Endothelial cell of umbilical vein (primary cell): ENCODE measurements around the gene DIPK1A. TPM values are rescaled to one million over a fixed set of nuclear protein-coding genes. Genes with fewer than 3 reads are reported as not detected.

ENCODE experiments used
- BruUV-seq: library from RNA; stranded (reverse); fragments of 400-500 nt; replicated peaks from 2 replicates; lab custom pipeline; 2021; lab: Mats Ljungman, UMichigan
- CTCF ChIA-PET: fragments of 300-600, 350-600 bp; sonication (Branson Sonifier 250); formaldehyde crosslinking; loops from one replicate; lab custom pipeline; 2021; ENCODE audit warnings: antibody characterized with exemption, inconsistent platforms; lab: Charles Lee
- POLR2A ChIA-PET: fragments of 300-600, 350-600 bp; sonication (Branson Sonifier 250); formaldehyde crosslinking; loops from one replicate; lab custom pipeline; 2021; ENCODE audit warnings: antibody characterized with exemption, inconsistent platforms; lab: Charles Lee
- DNase-seq: peaks from one replicate; pipeline ENCODE4 v3.0.0-alpha.2; 2011; ENCODE audit warnings: low read depth, low spot score
- FAIRE-seq: peaks from 2 replicates; lab custom pipeline; 2011; peaks lifted over from hg19 to GRCh38; lab: Jason Lieb, UNC
- H2AFZ ChIP-seq: 2 replicates; pipeline ENCODE4 v1.6.0; 2012; ENCODE audit warnings: low read depth, low read length, control low read depth, inconsistent platforms
- H3K27ac ChIP-seq: 2 replicates; pipeline ENCODE4 v1.5.1; 2011; ENCODE audit warnings: low read depth, mild to moderate bottlenecking, control low read depth, low read length, moderate library complexity; ENCODE audit not compliant: insufficient read depth
- H3K27me3 ChIP-seq, 2 experiments: 2 replicates each; pipeline versions ENCODE4 v1.6.0 to v1.6.1; 2011; ENCODE audit warnings: low read length in 2 of 2, mixed read lengths in 1 of 2; ENCODE audit not compliant: control insufficient read depth in 2 of 2, insufficient read depth in 2 of 2
- H3K36me3 ChIP-seq, 2 experiments: 2 replicates in 1 of 2; 3 replicates in 1 of 2; pipeline ENCODE4 v1.5.1; 2011; ENCODE audit warnings: low read length in 2 of 2, mild to moderate bottlenecking in 1 of 2, moderate library complexity in 1 of 2; ENCODE audit not compliant: control insufficient read depth in 2 of 2, insufficient read depth in 2 of 2; ENCODE audit errors: extremely low read depth in 1 of 2
- H3K4me1 ChIP-seq: 3 replicates; pipeline ENCODE4 v1.5.1; 2011; ENCODE audit warnings: mild to moderate bottlenecking, low read length; ENCODE audit not compliant: control insufficient read depth, insufficient read depth; ENCODE audit errors: extremely low read depth
- H3K4me2 ChIP-seq: 2 replicates; pipeline ENCODE4 v1.6.1; 2011; ENCODE audit warnings: low read length, control low read depth, mixed read lengths; ENCODE audit not compliant: insufficient read depth
- H3K4me3 ChIP-seq, 3 experiments: fragments of 200-600 bp in 1 of 3; sonication (generic), shearing (Covaris generic) in 1 of 3; replicated peaks in 1 of 3; 2 replicates each; pipeline ENCODE4 v1.5.1; 2011 to 2016; ENCODE audit warnings: control low read depth in 3 of 3, low read length in 3 of 3, mild to moderate bottlenecking in 2 of 3, inconsistent platforms in 1 of 3, low read depth in 1 of 3, moderate library complexity in 1 of 3; ENCODE audit not compliant: insufficient read depth in 1 of 3
- H3K79me2 ChIP-seq: 2 replicates; pipeline ENCODE4 v1.6.0; 2012; ENCODE audit warnings: low read length, inconsistent platforms; ENCODE audit not compliant: control insufficient read depth, insufficient read depth
- H3K9ac ChIP-seq: replicated peaks from 2 replicates; pipeline ENCODE3; 2011; ENCODE audit warnings: low read length, control low read depth; ENCODE audit not compliant: insufficient read depth; ENCODE audit errors: extremely low read depth
- H3K9me1 ChIP-seq: replicated peaks from 3 replicates; pipeline ENCODE4 v1.6.0; 2011; ENCODE audit warnings: mild to moderate bottlenecking, low read length; ENCODE audit not compliant: control insufficient read depth, insufficient read depth; ENCODE audit errors: extremely low read depth
- H3K9me3 ChIP-seq: replicated peaks from 2 replicates; pipeline ENCODE4 v1.5.1; 2012; ENCODE audit warnings: low read length, inconsistent platforms; ENCODE audit not compliant: control insufficient read depth, insufficient read depth
- H4K20me1 ChIP-seq: replicated peaks from 2 replicates; pipeline ENCODE3; 2011; ENCODE audit warnings: mild to moderate bottlenecking, low read length; ENCODE audit not compliant: control insufficient read depth, insufficient read depth; ENCODE audit errors: extremely low read depth
- EZH2 ChIP-seq: IDR thresholded peaks from 2 replicates; pipeline ENCODE4 v1.6.1; 2012; ENCODE audit warnings: borderline replicate concordance, low read depth, mild to moderate bottlenecking, moderate library complexity, low read length, inconsistent platforms; ENCODE audit not compliant: severe bottlenecking
- FOS ChIP-seq: IDR thresholded peaks from 2 replicates; pipeline ENCODE4 v1.6.1; 2011; ENCODE audit warnings: mild to moderate bottlenecking, low read length, moderate library complexity, borderline replicate concordance; ENCODE audit not compliant: insufficient read depth
- GATA2 ChIP-seq: IDR thresholded peaks from 2 replicates; pipeline ENCODE4 v1.7.0; 2011; ENCODE audit warnings: low read depth, mild to moderate bottlenecking, moderate library complexity, mixed read lengths, low read length; ENCODE audit not compliant: insufficient read length, insufficient read depth
- JUN ChIP-seq: IDR thresholded peaks from 2 replicates; pipeline ENCODE4 v1.6.1; 2011; ENCODE audit warnings: borderline replicate concordance, low read depth; ENCODE audit not compliant: insufficient read length, insufficient read depth
- MYC ChIP-seq: IDR thresholded peaks from one replicate; pipeline ENCODE4 v1.6.1; 2011; ENCODE audit warnings: mild to moderate bottlenecking, low read depth, low read length
- POLR2A ChIP-seq: IDR thresholded peaks from 2 replicates; pipeline ENCODE4 v1.6.1; 2012; ENCODE audit warnings: low read depth, mild to moderate bottlenecking, control low read depth, low read length
- POLR2AphosphoS5 ChIP-seq: IDR thresholded peaks from 2 replicates; pipeline ENCODE4 v1.6.1; 2012; ENCODE audit warnings: low read depth, mild to moderate bottlenecking, control low read depth, low read length, moderate library complexity; ENCODE audit not compliant: insufficient read depth
- dilution Hi-C: fragments of 300-500 bp; cut with MboI; formaldehyde crosslinking; loops from one replicate; pipeline ENCODE4 v1.15.0; 2019; ENCODE audit warnings: low sequenced_read_pairs; ENCODE audit not compliant: extremely low pct_ligation_motif_present
- intact Hi-C: fragments of 100-400 bp; cut with micrococcal nuclease; formaldehyde crosslinking; loops from one replicate; pipeline ENCODE4 v1.10.0; 2022
- polyA plus RNA-seq, 4 experiments: library from polyadenylated mRNA; depleted of rRNA in 3 of 4; stranded (reverse) in 3 of 4; unstranded in 1 of 4; fragments of >200 nt; gene quantifications; 2 replicates each; pipeline versions ENCODE4 v1.2.1 to v1.2.3, GENCODE V29; 2011 to 2012; ENCODE audit warnings: missing spikeins in 1 of 4
- total RNA-seq: library from RNA; stranded (reverse); gene quantifications from 2 replicates; pipeline ENCODE4 v1.2.3, GENCODE V29; 2021
- TF ChIP-seq, protein P1 (sequence below): IDR thresholded peaks from 2 replicates; pipeline ENCODE4 v1.6.1; 2011; ENCODE audit not compliant: insufficient read depth, insufficient read length
- TF ChIP-seq, protein P2 (sequence below), 2 donors: IDR thresholded peaks; 1 replicate in 1 of 2; 2 replicates in 1 of 2; pipeline ENCODE4 v1.5.1; 2011; ENCODE audit warnings: low read length in 2 of 2, mild to moderate bottlenecking in 2 of 2, moderate library complexity in 2 of 2, control low read depth in 1 of 2, inconsistent platforms in 1 of 2, low read depth in 1 of 2; ENCODE audit not compliant: insufficient read depth in 1 of 2; ENCODE audit errors: extremely low read depth in 1 of 2

The DIPK1A gene
- total and polyA plus RNA-seq, 2 donors (not counting 3 experiments of a cell fraction or from before 2014, with no cell fraction given), result 0.25 to 0.93 TPM

DNA sequence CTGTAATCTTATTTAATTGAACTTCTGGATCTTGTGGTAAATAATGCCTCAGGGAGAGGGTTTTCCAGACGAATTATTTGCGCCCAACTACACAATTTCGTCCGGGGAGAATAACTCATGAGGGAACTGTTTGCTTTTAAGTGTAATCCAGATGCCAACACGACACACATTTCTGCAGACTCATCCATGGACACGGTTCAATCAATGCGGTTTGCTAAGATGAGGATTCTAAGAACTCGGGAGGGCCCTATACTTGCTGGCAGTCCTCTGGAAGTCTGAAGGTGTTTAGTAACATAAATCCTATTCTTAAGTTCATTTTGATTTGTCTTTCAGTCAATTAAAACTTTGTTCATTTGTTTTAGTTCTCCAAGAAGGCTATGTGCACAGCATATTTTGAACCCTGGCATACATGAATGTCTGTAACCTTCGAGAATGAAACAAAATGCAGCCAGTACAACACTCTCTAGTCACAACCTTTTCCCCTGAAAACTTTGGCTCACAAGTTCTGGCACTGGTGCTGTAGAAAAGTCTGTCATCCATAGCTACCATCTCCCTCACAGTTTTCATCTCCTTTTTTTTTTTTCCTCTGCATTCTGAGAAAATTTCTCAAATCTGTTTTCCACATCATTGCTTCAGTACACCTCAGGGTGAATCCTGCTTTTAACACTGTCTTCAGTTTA lies 38.8 kb downstream of the DIPK1A start:
- TF ChIP-seq, protein P1, sequence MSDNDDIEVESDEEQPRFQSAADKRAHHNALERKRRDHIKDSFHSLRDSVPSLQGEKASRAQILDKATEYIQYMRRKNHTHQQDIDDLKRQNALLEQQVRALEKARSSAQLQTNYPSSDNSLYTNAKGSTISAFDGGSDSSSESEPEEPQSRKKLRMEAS, result no peak
- no peak for TF ChIP-seq JUN
- no peak for TF ChIP-seq EZH2
- TF ChIP-seq, protein P2, sequence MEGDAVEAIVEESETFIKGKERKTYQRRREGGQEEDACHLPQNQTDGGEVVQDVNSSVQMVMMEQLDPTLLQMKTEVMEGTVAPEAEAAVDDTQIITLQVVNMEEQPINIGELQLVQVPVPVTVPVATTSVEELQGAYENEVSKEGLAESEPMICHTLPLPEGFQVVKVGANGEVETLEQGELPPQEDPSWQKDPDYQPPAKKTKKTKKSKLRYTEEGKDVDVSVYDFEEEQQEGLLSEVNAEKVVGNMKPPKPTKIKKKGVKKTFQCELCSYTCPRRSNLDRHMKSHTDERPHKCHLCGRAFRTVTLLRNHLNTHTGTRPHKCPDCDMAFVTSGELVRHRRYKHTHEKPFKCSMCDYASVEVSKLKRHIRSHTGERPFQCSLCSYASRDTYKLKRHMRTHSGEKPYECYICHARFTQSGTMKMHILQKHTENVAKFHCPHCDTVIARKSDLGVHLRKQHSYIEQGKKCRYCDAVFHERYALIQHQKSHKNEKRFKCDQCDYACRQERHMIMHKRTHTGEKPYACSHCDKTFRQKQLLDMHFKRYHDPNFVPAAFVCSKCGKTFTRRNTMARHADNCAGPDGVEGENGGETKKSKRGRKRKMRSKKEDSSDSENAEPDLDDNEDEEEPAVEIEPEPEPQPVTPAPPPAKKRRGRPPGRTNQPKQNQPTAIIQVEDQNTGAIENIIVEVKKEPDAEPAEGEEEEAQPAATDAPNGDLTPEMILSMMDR (IDR thresholded peaks at IDR 0.05; ENCODE audit: extremely low read depth in 1 of 2, insufficient read depth in 1 of 2, low read depth in 1 of 2, low read length in 2 of 2), result no peak
- TF ChIP-seq MYC, result no peak
- no peak for TF ChIP-seq GATA2
- no peak for TF ChIP-seq POLR2AphosphoS5
- no peak for TF ChIP-seq FOS
- no peak for TF ChIP-seq POLR2A
- no TSS peak for BruUV-seq
- H4K20me1 ChIP-seq, result no peaks in the 10 kb centered on the region
- POLR2A ChIA-PET, result no interaction called here
- no peak overlapping the region for H3K9ac ChIP-seq
- DNase-seq (no peak), FAIRE-seq (peak; percentile 40)
- H3K79me2 ChIP-seq, result no peaks in the 10 kb centered on the region
- no peaks in the 10 kb centered on the region for H3K4me1 ChIP-seq
- H2AFZ ChIP-seq, result no peak overlapping the region
- no peaks in the 10 kb centered on the region for H3K9me1 ChIP-seq
- no peak overlapping the region for H3K4me3 ChIP-seq
- H3K27ac ChIP-seq, result no peak overlapping the region
- H3K4me2 ChIP-seq, result no peak overlapping the region
- no peaks in the 10 kb centered on the region for H3K36me3 ChIP-seq
- dilution Hi-C loops, result no loop called here
- CTCF ChIA-PET, result interaction anchor here (0.7 kb wide), 2 partner anchors 19 to 38 kb away, joined by 3 to 4 read pairs; no protein-coding TSS in a partner anchor
- no peaks in the 10 kb centered on the region for H3K9me3 ChIP-seq
- peaks cover 11 to 12% of the 10 kb centered on the region in 2 experiments for H3K27me3 ChIP-seq
- intact Hi-C loops, result no loop called here
